RCC 7860 (cell line): ENCODE measurements around the gene SKIC3.
A peak's percentile ranks its signal among the peaks of the same experiment; 100 is the strongest.

Experiments used
- DNase-seq: peaks from one replicate; pipeline ENCODE4 v3.0.0-alpha.2; 2015; ENCODE audit warnings: low spot score
- FAIRE-seq: peaks from 2 replicates; lab custom pipeline; 2012; peaks lifted over from hg19 to GRCh38; lab: Jason Lieb, UNC

Gene SKIC3

GRCh38 chr5:95532415-95532814 lies 22.4 kb downstream of the SKIC3 start:
- FAIRE-seq = no peak
- DNase-seq = no peak

DNA sequence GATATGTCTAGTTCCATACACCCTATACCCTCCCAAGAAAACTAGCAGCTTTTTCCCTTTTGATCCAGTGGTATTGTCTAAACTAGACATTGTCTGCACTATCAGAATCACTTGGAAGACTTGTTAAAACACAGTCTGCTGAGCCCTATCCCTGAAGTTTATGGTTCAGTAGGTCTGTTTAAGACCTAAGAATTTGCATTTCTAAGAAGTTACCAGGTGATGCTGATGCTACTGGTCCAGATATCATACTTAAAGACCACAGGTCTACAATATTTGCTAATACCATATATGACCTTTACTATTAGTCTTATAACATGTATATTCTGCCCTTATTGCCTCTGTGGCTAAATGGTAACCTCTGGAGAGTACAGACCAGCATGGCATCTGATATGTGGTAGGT lies 23.3 kb downstream of the SKIC3 start:
- DNase-seq (no peak), FAIRE-seq (no peak)

- DNase-seq = peak; percentile 43
Observed at GRCh38 chr5:95530416-95530815, 24.4 kb downstream of the SKIC3 start.

GRCh38 chr5:95528565-95528964 lies 26.2 kb downstream of the SKIC3 start:
- FAIRE-seq (no peak), DNase-seq (no peak)

More at GRCh38 chr5:95530416-95530815, 24.4 kb downstream of the SKIC3 start:
- FAIRE-seq = peak; percentile 53

DNA sequence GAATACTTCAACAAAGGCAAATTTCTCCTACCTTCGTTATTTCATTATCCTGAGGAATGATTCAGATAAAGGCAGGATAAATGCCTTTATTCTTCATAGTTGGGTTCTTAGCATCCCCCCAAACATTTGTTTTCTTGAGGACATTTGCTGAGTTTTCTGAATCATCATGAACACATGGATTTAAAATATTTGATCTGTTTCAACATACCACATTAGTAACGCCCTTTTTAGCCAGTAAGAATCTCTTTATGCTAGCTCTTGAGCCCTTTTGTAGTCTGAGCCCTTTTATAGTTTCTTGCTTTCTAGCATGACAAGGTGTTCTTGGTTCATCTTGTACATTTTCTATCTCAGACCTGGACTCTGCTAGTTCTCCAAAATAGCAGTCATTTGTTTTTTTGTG lies 27.9 kb downstream of the SKIC3 start:
- FAIRE-seq (no peak), DNase-seq (no peak)

- FAIRE-seq (no peak), DNase-seq (no peak)
Observed at GRCh38 chr5:95524423-95524822, 30.4 kb downstream of the SKIC3 start.

- DNase-seq = no peak
- no peak for FAIRE-seq
Observed at GRCh38 chr5:95520206-95520605, 34.6 kb downstream of the SKIC3 start.

GRCh38 chr5:95519681-95520080 lies 35.1 kb downstream of the SKIC3 start:
- FAIRE-seq (no peak), DNase-seq (no peak)

DNA sequence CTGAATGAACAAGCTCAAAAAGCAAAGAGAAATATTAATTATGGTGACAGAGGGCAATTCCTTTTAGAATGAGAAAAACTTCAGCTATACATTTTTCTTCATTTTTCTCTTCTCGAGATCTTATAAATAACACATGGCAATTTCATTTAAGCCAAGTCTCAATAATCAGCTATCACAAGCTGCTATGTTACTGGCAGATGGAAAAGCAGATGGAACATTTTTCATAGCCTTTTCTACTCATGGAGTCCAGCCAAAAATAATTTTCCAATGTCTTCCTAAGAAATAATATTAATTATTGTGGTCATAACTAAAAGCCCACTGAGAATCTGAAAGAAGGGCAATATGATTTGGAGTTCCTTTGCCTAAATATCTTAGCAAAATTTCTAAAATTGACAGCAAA lies 35.6 kb downstream of the SKIC3 start:
- FAIRE-seq (no peak), DNase-seq (no peak)

DNA sequence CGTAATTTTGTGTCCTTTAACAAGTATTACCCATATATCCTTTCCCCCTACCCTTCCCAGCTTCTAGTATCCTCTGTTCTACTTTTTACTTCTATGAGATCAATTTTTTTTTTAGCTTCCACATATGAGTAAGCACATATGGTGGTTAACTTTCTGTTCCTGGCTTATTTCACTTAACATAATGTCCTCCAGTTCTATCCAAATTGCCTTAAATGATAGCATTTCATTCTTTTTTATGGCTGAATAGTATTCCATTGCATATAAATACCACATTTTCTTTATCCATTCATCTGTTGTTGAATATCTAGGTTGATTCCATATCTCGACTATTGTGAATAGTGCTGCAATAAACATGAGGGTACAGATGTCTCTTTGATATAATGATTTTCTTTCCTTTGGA lies 36.4 kb downstream of the SKIC3 start:
- DNase-seq (no peak), FAIRE-seq (no peak)

DNA sequence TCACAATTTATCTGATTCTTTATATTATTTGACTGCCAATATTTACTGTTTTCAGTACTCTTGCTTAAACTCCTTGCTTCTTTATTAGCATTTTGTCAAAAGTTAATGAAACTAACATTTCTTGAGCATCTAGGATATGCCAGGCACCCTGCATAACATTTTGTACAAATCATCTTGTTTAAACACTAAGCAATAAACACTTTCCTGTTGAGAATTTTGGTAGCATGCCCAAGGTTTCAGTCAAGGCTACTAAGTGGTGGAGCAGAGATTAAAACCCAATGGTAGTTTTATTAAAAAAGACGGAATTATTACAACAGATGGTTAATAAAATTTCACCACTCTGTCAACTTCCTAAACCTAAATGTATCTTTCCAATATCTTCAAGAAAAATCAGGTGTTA lies 43.2 kb downstream of the SKIC3 start:
- FAIRE-seq (no peak), DNase-seq (no peak)

DNA sequence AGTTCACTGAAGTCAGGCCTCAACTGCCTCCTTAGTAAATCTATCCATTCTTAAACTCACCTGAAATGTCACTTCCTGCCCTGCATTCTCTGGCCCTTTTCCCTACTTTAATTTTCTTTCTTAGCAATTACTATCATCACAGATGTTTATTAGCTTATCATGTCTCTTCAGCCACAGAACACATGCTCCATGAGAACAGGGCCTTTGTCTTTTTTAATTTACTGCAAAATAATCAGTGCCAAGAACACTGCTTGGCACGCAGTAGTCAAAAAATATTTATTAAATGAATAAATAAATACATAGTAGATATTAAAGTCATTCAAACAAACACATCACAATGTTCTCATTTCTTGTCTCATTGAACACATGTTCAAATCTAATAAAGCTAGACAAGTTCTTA lies 46.2 kb downstream of the SKIC3 start:
- no peak for FAIRE-seq
- no peak for DNase-seq
